CMK (cell line): ENCODE measurements around the gene CLDN4.

Source experiments
- DNase-seq: peaks from one replicate; pipeline ENCODE4 v3.0.0-alpha.2; 2010; ENCODE audit warnings: low read depth

CLDN4 gene

DNA sequence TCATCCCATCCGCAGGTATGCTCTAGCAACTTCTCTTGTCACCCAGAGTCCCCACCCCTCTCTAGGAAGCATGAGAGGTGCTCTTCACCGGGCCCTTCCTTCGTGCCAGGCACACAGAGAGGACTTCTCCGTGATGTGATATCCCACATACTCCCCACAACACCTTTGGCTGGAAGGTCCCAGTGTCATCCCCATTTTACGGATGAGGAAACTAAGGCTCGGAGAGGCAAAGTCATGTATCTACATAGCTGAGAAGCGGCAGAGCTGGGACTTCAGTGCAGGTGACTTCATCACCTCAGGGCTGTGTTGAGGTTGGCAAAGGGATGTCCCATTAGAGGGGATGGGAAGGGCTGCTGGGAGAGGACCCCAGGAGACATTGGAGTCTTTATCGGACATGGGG is 45.6 kb downstream of the CLDN4 start:
- DNase-seq = no peak

DNA sequence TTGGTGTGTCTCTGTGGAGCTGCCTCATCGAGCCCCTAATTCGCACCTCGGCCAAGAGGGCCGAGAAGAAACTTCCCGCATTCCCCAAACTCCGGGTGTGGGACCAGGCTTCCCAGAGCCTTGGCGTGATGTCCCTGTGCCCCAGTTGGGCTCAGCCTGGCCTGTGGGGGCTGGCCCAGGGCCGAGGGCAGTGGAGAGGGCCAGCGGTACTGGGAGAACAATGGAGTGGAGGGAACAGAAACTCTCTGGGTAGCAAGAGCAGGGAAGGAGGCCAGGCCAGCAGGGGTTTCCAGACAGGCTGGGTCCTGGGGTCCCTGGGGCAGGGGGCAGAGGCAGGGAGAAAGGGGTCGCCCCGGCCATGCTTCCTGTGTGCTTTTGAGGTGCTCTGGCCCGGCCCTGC is 46.2 kb downstream of the CLDN4 start:
- no peak for DNase-seq

DNA sequence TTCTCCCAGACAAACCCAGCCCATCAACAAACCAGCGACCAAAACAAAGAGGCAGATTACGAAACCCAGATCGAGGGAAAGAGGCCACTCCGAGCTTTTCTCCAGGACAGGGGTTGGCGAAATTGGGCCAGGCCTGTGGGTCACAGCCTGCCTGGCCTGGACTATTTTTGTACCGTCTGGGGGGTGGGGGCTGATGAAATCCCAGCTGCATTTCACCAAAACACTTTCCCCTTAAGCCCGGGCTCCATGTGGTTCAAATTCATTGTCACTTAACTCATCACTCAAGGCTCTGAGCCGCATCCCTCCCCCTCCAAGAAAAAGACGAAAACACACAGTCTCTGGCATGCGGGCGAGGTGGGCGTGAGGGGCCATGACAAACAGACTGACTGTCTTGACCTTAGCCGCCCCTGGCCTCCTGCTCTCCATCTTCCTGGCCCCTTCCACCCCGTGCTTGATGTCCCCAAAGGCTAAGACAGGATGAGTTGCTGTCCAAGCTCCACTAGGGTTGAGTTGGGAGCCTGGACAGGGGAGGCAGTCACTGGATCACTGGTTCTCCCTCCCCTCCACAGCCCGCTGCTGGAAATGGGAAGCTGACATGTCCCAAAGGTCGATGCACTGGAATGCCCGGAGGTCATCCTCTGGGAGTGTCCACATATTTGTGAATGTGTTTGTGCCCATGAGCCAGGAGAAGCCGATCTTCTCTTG is 49.3 kb downstream of the CLDN4 start:
- no peak for DNase-seq

DNA sequence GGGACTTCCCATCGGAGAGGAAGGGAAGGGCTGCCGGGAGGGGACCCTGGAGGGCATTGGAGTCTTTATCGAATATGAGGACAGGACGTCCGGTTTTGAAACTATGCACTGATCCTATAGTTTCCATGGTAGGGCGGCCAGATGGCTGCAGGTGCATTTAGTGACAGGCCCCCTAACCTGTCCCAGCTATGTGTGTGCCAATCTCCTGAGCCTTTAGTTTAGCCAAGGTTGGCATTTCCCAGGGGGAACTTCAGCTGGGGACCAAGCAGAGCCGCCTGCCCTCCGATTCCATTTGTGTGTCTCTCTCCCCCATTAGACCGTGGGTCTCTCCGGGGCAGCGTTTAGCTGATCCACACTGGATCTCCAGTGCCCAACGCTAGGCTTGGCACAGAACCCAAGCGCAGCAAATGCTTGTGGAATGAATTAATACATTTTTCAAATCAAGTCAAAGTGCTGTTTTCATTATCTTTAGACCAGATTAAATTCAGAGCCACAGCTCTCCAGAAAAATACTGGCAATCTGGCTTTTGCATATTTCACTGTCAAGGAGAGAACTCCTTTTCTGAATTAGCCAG is 50.0 kb downstream of the CLDN4 start:
- no peak for DNase-seq

DNA sequence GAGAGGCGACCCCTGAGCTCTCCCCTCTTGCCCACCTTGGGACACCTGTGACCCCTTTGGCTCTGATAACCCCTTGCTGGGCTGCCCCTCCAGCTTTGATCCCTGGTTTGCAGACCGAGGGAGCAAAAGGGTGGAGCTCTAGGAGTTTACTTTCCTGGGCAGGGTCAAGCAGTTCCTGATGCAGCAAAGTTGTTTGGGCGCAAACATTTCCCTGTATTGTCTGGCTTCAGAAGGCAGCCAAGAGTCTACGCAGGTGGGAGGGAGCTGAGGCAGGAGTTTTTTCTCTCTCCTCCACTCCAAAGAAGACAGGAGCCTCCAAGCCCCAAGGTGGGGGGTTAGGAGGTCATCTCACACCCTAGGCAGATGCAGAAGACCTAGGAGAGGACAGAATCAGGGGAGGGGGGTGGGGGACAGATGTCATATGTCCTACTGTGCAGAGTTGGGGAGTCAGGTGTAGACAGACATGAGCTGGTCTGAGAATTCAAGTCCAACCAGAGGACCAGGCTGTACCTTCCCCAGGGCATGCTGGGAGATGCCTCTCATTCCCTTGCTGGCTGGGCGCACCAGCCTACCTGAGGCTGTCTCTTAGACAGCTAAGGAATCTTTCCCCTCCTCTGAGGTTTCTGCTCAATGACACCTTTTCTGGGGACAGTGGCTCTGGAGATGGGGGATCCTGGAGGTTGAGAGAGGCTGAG is 50.7 kb downstream of the CLDN4 start:
- no peak for DNase-seq

DNA sequence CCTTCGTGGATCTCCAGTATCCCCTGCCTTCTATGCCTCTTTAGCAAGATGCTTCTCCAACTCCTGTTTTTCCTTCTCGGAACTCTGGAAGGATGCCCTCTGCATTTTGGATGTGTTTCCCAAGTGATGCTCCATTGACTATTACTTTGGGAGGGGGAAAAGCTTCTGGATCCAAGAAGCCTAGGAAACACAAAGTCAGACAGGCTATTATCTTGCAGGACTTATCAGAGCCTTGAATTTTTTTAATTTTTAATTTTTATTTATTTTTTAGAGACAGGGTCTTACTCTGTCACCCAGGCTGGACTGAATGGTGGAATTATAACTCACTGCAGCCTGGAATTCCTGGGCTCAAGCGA is 51.2 kb downstream of the CLDN4 start:
- no peak for DNase-seq
